HepG2 (cell line): Measurements from ENCODE around the gene MRPL38. TPM values are rescaled to one million over a fixed set of nuclear protein-coding genes. Genes with fewer than 3 reads are reported as not detected.

Experiments used
- FOXJ3 ChIP-seq: sonication (generic); formaldehyde crosslinking; IDR thresholded peaks from 2 replicates; pipeline ENCODE4 v1.4.0; 2020; ENCODE audit warnings: missing genetic modification reagents, mild to moderate bottlenecking, borderline replicate concordance
- JUNB ChIP-seq: sonication (generic); formaldehyde crosslinking; IDR thresholded peaks from 2 replicates; pipeline ENCODE4 v1.8.0; 2022; ENCODE audit warnings: missing genetic modification reagents, mild to moderate bottlenecking, borderline replicate concordance
- KDM2A ChIP-seq: sonication (generic); formaldehyde crosslinking; IDR thresholded peaks from 2 replicates; pipeline ENCODE4 v1.4.0; 2020; ENCODE audit warnings: low read depth, missing genetic modification reagents, borderline replicate concordance
- MIER3 ChIP-seq: IDR thresholded peaks from 2 replicates; pipeline ENCODE4 v1.6.1; 2016; ENCODE audit warnings: missing compliant biosample characterization, borderline replicate concordance
- MYC ChIP-seq: sonication (generic); formaldehyde crosslinking; IDR thresholded peaks from 2 replicates; pipeline ENCODE4 v1.9.0; 2021; ENCODE audit warnings: missing genetic modification reagents, borderline replicate concordance
- PTBP1 ChIP-seq: fragments of 200-400 bp; formaldehyde crosslinking; IDR thresholded peaks from 2 replicates; pipeline ENCODE4 v1.6.1; 2018; ENCODE audit warnings: low read length, low read depth; ENCODE audit not compliant: poor library complexity, severe bottlenecking
- YY1 ChIP-seq: IDR thresholded peaks from 2 replicates; pipeline ENCODE4 v1.6.1; 2011; ENCODE audit warnings: low read length, low read depth, moderate library complexity, mild to moderate bottlenecking; ENCODE audit not compliant: insufficient read depth, insufficient replicate concordance
- ZNF143 ChIP-seq: sonication (generic); formaldehyde crosslinking; IDR thresholded peaks from 2 replicates; pipeline ENCODE4 v1.4.0; 2020; ENCODE audit warnings: missing genetic modification reagents
- ZNF256 ChIP-seq: sonication (generic); formaldehyde crosslinking; conservative IDR thresholded peaks from 2 replicates; pipeline ENCODE4 v1.4.0; 2020; ENCODE audit warnings: missing genetic modification reagents
- ZNF44 ChIP-seq: sonication (generic); formaldehyde crosslinking; IDR thresholded peaks from 2 replicates; pipeline ENCODE4 v1.5.1; 2020; ENCODE audit warnings: mild to moderate bottlenecking, missing genetic modification reagents
- ZNF570 ChIP-seq: sonication (generic); formaldehyde crosslinking; IDR thresholded peaks from 2 replicates; pipeline ENCODE4 v1.4.0; 2020; ENCODE audit warnings: mild to moderate bottlenecking, missing genetic modification reagents, borderline replicate concordance
- ZNF619 ChIP-seq: sonication (generic); formaldehyde crosslinking; IDR thresholded peaks from 2 replicates; pipeline ENCODE4 v1.4.0; 2020; ENCODE audit warnings: mild to moderate bottlenecking, missing genetic modification reagents
- ZNF709 ChIP-seq: sonication (generic); formaldehyde crosslinking; IDR thresholded peaks from 2 replicates; pipeline ENCODE4 v1.5.0; 2020; ENCODE audit warnings: mild to moderate bottlenecking, missing genetic modification reagents
- ZNF777 ChIP-seq: sonication (generic); formaldehyde crosslinking; IDR thresholded peaks from 2 replicates; pipeline ENCODE4 v1.4.0; 2020; ENCODE audit warnings: missing genetic modification reagents
- ZNF878 ChIP-seq: sonication (generic); formaldehyde crosslinking; IDR thresholded peaks from 2 replicates; pipeline ENCODE4 v1.8.1; 2023; ENCODE audit warnings: mild to moderate bottlenecking, missing genetic modification reagents, moderate library complexity
- polyA plus RNA-seq, 8 experiments: library from polyadenylated mRNA; depleted of rRNA in 3 of 8; stranded (reverse) in 7 of 8; unstranded in 1 of 8; fragments of >200 nt; fragmentation: Illumina TruSeq in 4 of 8; extraction: Trizol in 4 of 8; gene quantifications; 2 replicates each; pipeline versions ENCODE4 v1.2.1 to v1.2.3, GENCODE V29; 2011 to 2016; ENCODE audit warnings: low read depth in 4 of 8, missing spikeins in 1 of 8, mixed read lengths in 1 of 8; ENCODE audit not compliant: insufficient read depth in 1 of 8
- total RNA-seq, 5 experiments: library from RNA; depleted of rRNA; stranded (reverse); fragments of >200 nt; fragmentation: Illumina TruSeq; extraction: Trizol; gene quantifications; 2 replicates each; pipeline ENCODE4 v1.2.3, GENCODE V29; 2016; ENCODE audit warnings: low read depth in 1 of 5
- TF ChIP-seq, protein P1 (sequence below): sonication (generic); formaldehyde crosslinking; conservative IDR thresholded peaks from 2 replicates; pipeline ENCODE4 v1.8.0; 2022; ENCODE audit warnings: mild to moderate bottlenecking, moderate library complexity, missing genetic modification reagents
- TF ChIP-seq, protein P2 (sequence below): sonication (generic); formaldehyde crosslinking; IDR thresholded peaks from 2 replicates; pipeline ENCODE4 v1.5.0; 2020; ENCODE audit warnings: mild to moderate bottlenecking, missing genetic modification reagents
- TF ChIP-seq, protein P3 (sequence below): sonication (generic); formaldehyde crosslinking; IDR thresholded peaks from 2 replicates; pipeline ENCODE4 v1.8.1; 2023; ENCODE audit warnings: missing genetic modification reagents, mild to moderate bottlenecking, borderline replicate concordance
- TF ChIP-seq, protein P4 (sequence below): sonication (generic); formaldehyde crosslinking; IDR thresholded peaks from 2 replicates; pipeline ENCODE4 v1.4.0; 2020; ENCODE audit warnings: missing genetic modification reagents, borderline replicate concordance
- TF ChIP-seq, protein P5 (sequence below): sonication (generic); formaldehyde crosslinking; IDR thresholded peaks from 2 replicates; pipeline ENCODE4 v1.4.0; 2020; ENCODE audit warnings: mild to moderate bottlenecking, missing genetic modification reagents

The MRPL38 gene
- total and polyA plus RNA-seq, 2 of the 13 experiments (the other 11 are each of a cell fraction or from before 2014, with no cell fraction given): 83.7 to 125 TPM

DNA sequence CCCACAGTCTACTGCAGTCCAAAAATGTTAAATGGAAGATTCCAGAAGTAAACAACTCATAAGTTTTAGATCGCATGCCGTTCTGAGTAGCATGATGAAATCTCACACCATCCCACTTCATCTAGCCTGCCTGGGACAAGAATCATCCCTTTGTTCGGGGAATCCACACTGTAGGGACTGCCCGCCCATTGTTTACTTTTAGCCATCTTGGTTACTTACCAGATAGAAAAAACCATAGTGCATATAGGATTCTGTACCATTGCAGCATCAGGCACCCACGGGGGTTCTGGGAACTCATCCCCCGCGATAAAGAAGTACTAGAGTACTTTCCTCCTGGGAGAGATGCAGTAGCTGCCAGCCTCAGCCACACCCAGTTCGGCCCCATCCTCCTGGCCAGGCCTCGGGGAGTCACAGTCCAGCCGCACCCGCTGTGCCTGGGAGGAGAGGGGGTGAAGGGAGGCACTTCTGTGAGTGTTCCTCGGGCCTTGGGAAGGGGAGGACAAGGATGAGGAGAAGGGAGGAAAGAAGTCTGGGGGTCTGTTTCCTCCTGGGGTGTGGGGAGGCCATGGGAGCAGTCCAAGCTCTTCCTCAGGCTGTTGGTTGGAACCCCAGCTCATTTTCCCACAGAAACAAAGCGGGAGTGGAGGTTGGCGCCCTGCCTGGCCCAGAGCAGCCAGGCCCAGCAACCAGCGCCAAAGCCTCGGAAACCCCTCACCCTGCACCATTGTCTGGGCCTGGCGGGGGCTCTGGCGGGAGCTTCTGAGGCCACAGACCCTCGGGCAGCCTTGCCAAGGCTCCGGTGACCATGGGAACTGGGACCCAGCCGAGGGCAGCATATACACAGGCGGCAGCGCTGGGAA lies 35.2 kb downstream of the MRPL38 start (continued):
- TF ChIP-seq, protein P1, sequence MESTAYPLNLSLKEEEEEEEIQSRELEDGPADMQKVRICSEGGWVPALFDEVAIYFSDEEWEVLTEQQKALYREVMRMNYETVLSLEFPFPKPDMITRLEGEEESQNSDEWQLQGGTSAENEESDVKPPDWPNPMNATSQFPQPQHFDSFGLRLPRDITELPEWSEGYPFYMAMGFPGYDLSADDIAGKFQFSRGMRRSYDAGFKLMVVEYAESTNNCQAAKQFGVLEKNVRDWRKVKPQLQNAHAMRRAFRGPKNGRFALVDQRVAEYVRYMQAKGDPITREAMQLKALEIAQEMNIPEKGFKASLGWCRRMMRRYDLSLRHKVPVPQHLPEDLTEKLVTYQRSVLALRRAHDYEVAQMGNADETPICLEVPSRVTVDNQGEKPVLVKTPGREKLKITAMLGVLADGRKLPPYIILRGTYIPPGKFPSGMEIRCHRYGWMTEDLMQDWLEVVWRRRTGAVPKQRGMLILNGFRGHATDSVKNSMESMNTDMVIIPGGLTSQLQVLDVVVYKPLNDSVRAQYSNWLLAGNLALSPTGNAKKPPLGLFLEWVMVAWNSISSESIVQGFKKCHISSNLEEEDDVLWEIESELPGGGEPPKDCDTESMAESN: peak; percentile 72
- TF ChIP-seq ZNF44 (CRISPR knock-in tag): no peak; the same call in 1 of the 2 replicates
- TF ChIP-seq, protein P2, sequence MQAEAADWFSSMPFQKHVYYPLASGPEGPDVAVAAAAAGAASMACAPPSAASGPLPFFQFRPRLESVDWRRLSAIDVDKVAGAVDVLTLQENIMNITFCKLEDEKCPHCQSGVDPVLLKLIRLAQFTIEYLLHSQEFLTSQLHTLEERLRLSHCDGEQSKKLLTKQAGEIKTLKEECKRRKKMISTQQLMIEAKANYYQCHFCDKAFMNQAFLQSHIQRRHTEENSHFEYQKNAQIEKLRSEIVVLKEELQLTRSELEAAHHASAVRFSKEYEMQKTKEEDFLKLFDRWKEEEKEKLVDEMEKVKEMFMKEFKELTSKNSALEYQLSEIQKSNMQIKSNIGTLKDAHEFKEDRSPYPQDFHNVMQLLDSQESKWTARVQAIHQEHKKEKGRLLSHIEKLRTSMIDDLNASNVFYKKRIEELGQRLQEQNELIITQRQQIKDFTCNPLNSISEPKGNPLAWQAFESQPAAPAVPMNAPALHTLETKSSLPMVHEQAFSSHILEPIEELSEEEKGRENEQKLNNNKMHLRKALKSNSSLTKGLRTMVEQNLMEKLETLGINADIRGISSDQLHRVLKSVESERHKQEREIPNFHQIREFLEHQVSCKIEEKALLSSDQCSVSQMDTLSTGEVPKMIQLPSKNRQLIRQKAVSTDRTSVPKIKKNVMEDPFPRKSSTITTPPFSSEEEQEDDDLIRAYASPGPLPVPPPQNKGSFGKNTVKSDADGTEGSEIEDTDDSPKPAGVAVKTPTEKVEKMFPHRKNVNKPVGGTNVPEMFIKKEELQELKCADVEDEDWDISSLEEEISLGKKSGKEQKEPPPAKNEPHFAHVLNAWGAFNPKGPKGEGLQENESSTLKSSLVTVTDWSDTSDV (CRISPR knock-in tag): 0 out of 2 replicates have a peak, but pooled peaks have one; percentile 59
- no peak for TF ChIP-seq ZNF256
- no peak for TF ChIP-seq ZNF619
- TF ChIP-seq ZNF709 (CRISPR knock-in tag): no peak
- TF ChIP-seq, protein P3, sequence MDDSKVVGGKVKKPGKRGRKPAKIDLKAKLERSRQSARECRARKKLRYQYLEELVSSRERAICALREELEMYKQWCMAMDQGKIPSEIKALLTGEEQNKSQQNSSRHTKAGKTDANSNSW (CRISPR knock-in tag): no peak
- peak; percentile 73 for TF ChIP-seq YY1
- peak; percentile 94 for TF ChIP-seq ZNF878 (CRISPR knock-in tag)
- peak; percentile 84; the same call in 1 of the 2 replicates for TF ChIP-seq FOXJ3 (CRISPR knock-in tag)
- TF ChIP-seq, protein P4, sequence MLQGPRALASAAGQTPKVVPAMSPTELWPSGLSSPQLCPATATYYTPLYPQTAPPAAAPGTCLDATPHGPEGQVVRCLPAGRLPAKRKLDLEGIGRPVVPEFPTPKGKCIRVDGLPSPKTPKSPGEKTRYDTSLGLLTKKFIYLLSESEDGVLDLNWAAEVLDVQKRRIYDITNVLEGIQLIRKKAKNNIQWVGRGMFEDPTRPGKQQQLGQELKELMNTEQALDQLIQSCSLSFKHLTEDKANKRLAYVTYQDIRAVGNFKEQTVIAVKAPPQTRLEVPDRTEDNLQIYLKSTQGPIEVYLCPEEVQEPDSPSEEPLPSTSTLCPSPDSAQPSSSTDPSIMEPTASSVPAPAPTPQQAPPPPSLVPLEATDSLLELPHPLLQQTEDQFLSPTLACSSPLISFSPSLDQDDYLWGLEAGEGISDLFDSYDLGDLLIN: no peak
- TF ChIP-seq JUNB (CRISPR knock-in tag): no peak
- peak; percentile 17 for TF ChIP-seq KDM2A (CRISPR knock-in tag)
- TF ChIP-seq ZNF570: no peak
- TF ChIP-seq, protein P5, sequence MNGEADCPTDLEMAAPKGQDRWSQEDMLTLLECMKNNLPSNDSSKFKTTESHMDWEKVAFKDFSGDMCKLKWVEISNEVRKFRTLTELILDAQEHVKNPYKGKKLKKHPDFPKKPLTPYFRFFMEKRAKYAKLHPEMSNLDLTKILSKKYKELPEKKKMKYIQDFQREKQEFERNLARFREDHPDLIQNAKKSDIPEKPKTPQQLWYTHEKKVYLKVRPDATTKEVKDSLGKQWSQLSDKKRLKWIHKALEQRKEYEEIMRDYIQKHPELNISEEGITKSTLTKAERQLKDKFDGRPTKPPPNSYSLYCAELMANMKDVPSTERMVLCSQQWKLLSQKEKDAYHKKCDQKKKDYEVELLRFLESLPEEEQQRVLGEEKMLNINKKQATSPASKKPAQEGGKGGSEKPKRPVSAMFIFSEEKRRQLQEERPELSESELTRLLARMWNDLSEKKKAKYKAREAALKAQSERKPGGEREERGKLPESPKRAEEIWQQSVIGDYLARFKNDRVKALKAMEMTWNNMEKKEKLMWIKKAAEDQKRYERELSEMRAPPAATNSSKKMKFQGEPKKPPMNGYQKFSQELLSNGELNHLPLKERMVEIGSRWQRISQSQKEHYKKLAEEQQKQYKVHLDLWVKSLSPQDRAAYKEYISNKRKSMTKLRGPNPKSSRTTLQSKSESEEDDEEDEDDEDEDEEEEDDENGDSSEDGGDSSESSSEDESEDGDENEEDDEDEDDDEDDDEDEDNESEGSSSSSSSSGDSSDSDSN (CRISPR knock-in tag): peak; percentile 73
- peak; percentile 47 for TF ChIP-seq MYC (CRISPR knock-in tag)
- no peak for TF ChIP-seq PTBP1
- TF ChIP-seq ZNF143 (CRISPR knock-in tag): peak; percentile 69; the same call in 1 of the 2 replicates
- peak; percentile 82 for TF ChIP-seq MIER3
- peak; percentile 52; the same call in 1 of the 2 replicates for TF ChIP-seq ZNF777 (CRISPR knock-in tag)
